CD4-positive, CD25-positive, alpha-beta regulatory T cell (primary cell): ENCODE data around the gene SIAH1. TPM values are rescaled to one million over a fixed set of nuclear protein-coding genes. Genes with fewer than 3 reads are reported as not detected.
"Not testable (repeated sequence)": the region's sequence is repeated elsewhere in the genome, so short reads cannot be mapped to it uniquely, and the experiment has no call there.

Experiments used
- ATAC-seq, 2 donors: fragments of 150-1000 bp; cut with Tn5 transposase; one replicate each; pipeline ENCODE4 v1.10.0; 2021; ENCODE audit warnings: low read depth in 2 of 2, moderate number of reproducible peaks in 2 of 2, moderate library complexity in 1 of 2
- DNase-seq, 3 donors: peaks; one replicate each; pipeline versions ENCODE4 v3.0.0 to v3.0.0-alpha.2; 2012 to 2022; ENCODE audit warnings: mixed read lengths in 1 of 3
- H3K27ac ChIP-seq: one replicate; pipeline ENCODE4 v1.7.0; 2013; ENCODE audit warnings: mild to moderate bottlenecking, low read length; ENCODE audit not compliant: insufficient read depth, poor library complexity, severe bottlenecking
- H3K27me3 ChIP-seq: one replicate; pipeline ENCODE4 v1.7.0; 2013; ENCODE audit warnings: low read length; ENCODE audit not compliant: control insufficient read depth, insufficient read depth
- H3K36me3 ChIP-seq: one replicate; pipeline ENCODE4 v1.7.0; 2013; ENCODE audit warnings: mild to moderate bottlenecking, low read length, moderate library complexity; ENCODE audit not compliant: control insufficient read depth, insufficient read depth
- H3K4me1 ChIP-seq: 2 replicates; pipeline ENCODE4 v1.7.0; 2013; ENCODE audit warnings: mild to moderate bottlenecking, low read length; ENCODE audit not compliant: insufficient read depth, control insufficient read depth, poor library complexity, severe bottlenecking
- H3K4me3 ChIP-seq: one replicate; pipeline ENCODE4 v1.7.0; 2013; ENCODE audit warnings: low read depth, mild to moderate bottlenecking, low read length, moderate library complexity
- H3K9me3 ChIP-seq, 2 experiments: 1 replicate in 1 of 2; 2 replicates in 1 of 2; pipeline ENCODE4 v1.7.0; 2013; ENCODE audit warnings: low read length in 2 of 2, mild to moderate bottlenecking in 1 of 2, moderate library complexity in 1 of 2; ENCODE audit not compliant: control insufficient read depth in 2 of 2
- H3K27ac Mint-ChIP-seq, 3 donors: one replicate each; pipeline ENCODE4 v1.8.0; 2020 to 2022; ENCODE audit warnings: mild to moderate bottlenecking in 3 of 3, mixed read lengths in 3 of 3, moderate library complexity in 2 of 3
- H3K27me3 Mint-ChIP-seq: one replicate; pipeline ENCODE4 v1.8.0; 2022; ENCODE audit warnings: mild to moderate bottlenecking, mixed read lengths
- H3K36me3 Mint-ChIP-seq: one replicate; pipeline ENCODE4 v1.8.0; 2020; ENCODE audit warnings: mixed read lengths
- H3K4me1 Mint-ChIP-seq, 4 donors: one replicate each; pipeline ENCODE4 v1.8.0; 2020 to 2022; ENCODE audit warnings: mixed read lengths in 4 of 4, mild to moderate bottlenecking in 1 of 4
- H3K4me3 Mint-ChIP-seq, 4 donors: one replicate each; pipeline ENCODE4 v1.8.0; 2020 to 2022; ENCODE audit warnings: mild to moderate bottlenecking in 4 of 4, mixed read lengths in 4 of 4, moderate library complexity in 3 of 4
- H3K9me3 Mint-ChIP-seq, 7 donors: one replicate each; pipeline ENCODE4 v1.8.0; 2020 to 2022; ENCODE audit warnings: mixed read lengths in 7 of 7, mild to moderate bottlenecking in 3 of 7, moderate library complexity in 2 of 7
- polyA plus RNA-seq, 4 donors: library from polyadenylated mRNA; unstranded; fragments of 300-500 nt; fragmentation: Illumina TruSeq; gene quantifications; one replicate each; pipeline ENCODE4 v1.2.3, GENCODE V29; 2021
- total RNA-seq: library from RNA; stranded (reverse); gene quantifications from one replicate; pipeline ENCODE4 v1.2.3, GENCODE V29; 2022

The SIAH1 gene
- total and polyA plus RNA-seq, 5 donors from 2014 or later: 6.6 to 34.0 (median 13.0) TPM

- Mint-ChIP-seq H3K9me3 (no peaks in the 10 kb centered on the region), H3K36me3 (no peaks in the 10 kb centered on the region), H3K27me3 (peaks cover 2% of the 10 kb centered on the region), H3K4me3 (peak overlapping the region in 2 of 4 donors; percentile 22 to 60), H3K27ac (peak overlapping the region in 2 of 3 donors; percentile 27 to 52), H3K4me1 (peaks cover 20 to 47% (median 36%) of the 10 kb centered on the region in 4 donors)
- no peaks in the 10 kb centered on the region for H3K9me3 ChIP-seq
- ATAC-seq (no peak), DNase-seq (no peak)
- no peak overlapping the region for H3K4me3 ChIP-seq
- H3K27me3 ChIP-seq: no peaks in the 10 kb centered on the region
- no peak overlapping the region for H3K27ac ChIP-seq
- H3K4me1 ChIP-seq: peaks cover 3% of the 10 kb centered on the region
- no peaks in the 10 kb centered on the region for H3K36me3 ChIP-seq
Observed at GRCh38 chr16:48378276-48378675, 6.9 kb downstream of the SIAH1 start.

DNA sequence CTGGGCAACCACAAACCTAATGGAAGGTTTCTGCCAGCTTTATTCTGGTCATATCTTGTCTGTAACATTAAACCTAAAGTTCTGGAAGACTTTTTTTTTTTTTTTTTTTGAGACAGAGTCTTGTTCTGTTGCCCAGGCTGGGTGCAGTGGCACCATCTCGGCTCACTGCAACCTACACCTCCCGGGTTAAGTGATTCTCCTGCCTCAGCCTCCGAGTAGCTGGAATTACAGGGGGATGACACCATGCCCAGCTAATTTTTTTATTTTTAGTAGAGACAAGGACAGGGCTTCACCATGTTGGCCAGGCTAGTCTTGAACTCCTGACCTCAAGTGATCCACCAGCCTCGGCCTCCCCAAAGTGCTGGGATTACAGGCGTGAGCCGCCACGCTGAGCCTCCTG lies 7.9 kb downstream of the SIAH1 start:
- not testable (repeated sequence) for H3K4me1 ChIP-seq, H3K9me3 ChIP-seq, H3K4me3 ChIP-seq, H3K4me3 Mint-ChIP-seq, H3K36me3 ChIP-seq, ATAC-seq, H3K27ac ChIP-seq, H3K27me3 ChIP-seq, H3K27ac Mint-ChIP-seq, DNase-seq, H3K36me3 Mint-ChIP-seq, H3K9me3 Mint-ChIP-seq, H3K27me3 Mint-ChIP-seq
- peaks cover 19 to 43% (median 34%) of the 10 kb centered on the region in 4 donors for H3K4me1 Mint-ChIP-seq

GRCh38 chr16:48374255-48374654 lies 11.0 kb downstream of the SIAH1 start:
- H3K9me3 ChIP-seq: no peaks in the 10 kb centered on the region
- Mint-ChIP-seq H3K27ac (no peak overlapping the region), H3K36me3 (no peaks in the 10 kb centered on the region), H3K9me3 (no peaks in the 10 kb centered on the region), H3K4me3 (no peak overlapping the region), H3K27me3 (no peaks in the 10 kb centered on the region), H3K4me1 (peaks cover 20 to 26% (median 23%) of the 10 kb centered on the region in 4 donors)
- no peak for ATAC-seq
- H3K4me1 ChIP-seq: no peaks in the 10 kb centered on the region
- H3K4me3 ChIP-seq: no peak overlapping the region
- no peak overlapping the region for H3K27ac ChIP-seq
- no peak for DNase-seq
- no peaks in the 10 kb centered on the region for H3K27me3 ChIP-seq
- H3K36me3 ChIP-seq: no peaks in the 10 kb centered on the region

GRCh38 chr16:48373258-48374029 lies 11.8 kb downstream of the SIAH1 start:
- DNase-seq (no peak), ATAC-seq (no peak)
- peaks cover 14 to 20% (median 15%) of the 10 kb centered on the region in 4 donors for H3K4me1 Mint-ChIP-seq
- no peak overlapping the region for H3K4me3 Mint-ChIP-seq
- no peaks in the 10 kb centered on the region for H3K27me3 ChIP-seq
- H3K27ac ChIP-seq: no peak overlapping the region
- no peak overlapping the region for H3K27ac Mint-ChIP-seq
- H3K36me3 ChIP-seq: no peaks in the 10 kb centered on the region
- H3K4me1 ChIP-seq: no peaks in the 10 kb centered on the region
- H3K4me3 ChIP-seq: no peak overlapping the region
- H3K9me3 Mint-ChIP-seq: no peaks in the 10 kb centered on the region
- H3K36me3 Mint-ChIP-seq: no peaks in the 10 kb centered on the region
- H3K27me3 Mint-ChIP-seq: no peaks in the 10 kb centered on the region
- no peaks in the 10 kb centered on the region for H3K9me3 ChIP-seq

GRCh38 chr16:48372744-48373143 lies 12.5 kb downstream of the SIAH1 start:
- no peak overlapping the region for H3K27ac Mint-ChIP-seq

GRCh38 chr16:48371393-48371780 lies 13.8 kb downstream of the SIAH1 start:
- Mint-ChIP-seq H3K4me1 (peaks cover 17 to 21% (median 17%) of the 10 kb centered on the region in 4 donors), H3K9me3 (no peaks in the 10 kb centered on the region), H3K27ac (no peak overlapping the region), H3K36me3 (no peaks in the 10 kb centered on the region), H3K4me3 (no peak overlapping the region), H3K27me3 (no peaks in the 10 kb centered on the region)
- H3K27ac ChIP-seq: no peak overlapping the region
- H3K9me3 ChIP-seq: no peaks in the 10 kb centered on the region
- H3K36me3 ChIP-seq: no peaks in the 10 kb centered on the region
- H3K4me3 ChIP-seq: no peak overlapping the region
- H3K27me3 ChIP-seq: no peaks in the 10 kb centered on the region
- ATAC-seq: no peak
- peaks cover 8% of the 10 kb centered on the region for H3K4me1 ChIP-seq
- DNase-seq: no peak

More at GRCh38 chr16:48372744-48373143, 12.5 kb downstream of the SIAH1 start:
- H3K9me3 Mint-ChIP-seq: no peaks in the 10 kb centered on the region
- no peak overlapping the region for H3K4me3 Mint-ChIP-seq
- Histone ChIP-seq H3K4me1 (no peaks in the 10 kb centered on the region), H3K4me3 (no peak overlapping the region), H3K36me3 (no peaks in the 10 kb centered on the region), H3K27me3 (no peaks in the 10 kb centered on the region), H3K9me3 (no peaks in the 10 kb centered on the region), H3K27ac (no peak overlapping the region)
- no peaks in the 10 kb centered on the region for H3K36me3 Mint-ChIP-seq
- H3K4me1 Mint-ChIP-seq: peaks cover 9 to 16% (median 12%) of the 10 kb centered on the region in 4 donors
- no peaks in the 10 kb centered on the region for H3K27me3 Mint-ChIP-seq
- ATAC-seq: no peak
- no peak for DNase-seq

- H3K36me3 Mint-ChIP-seq, H3K27ac Mint-ChIP-seq, H3K4me3 Mint-ChIP-seq, ATAC-seq, H3K27ac ChIP-seq, H3K4me3 ChIP-seq, H3K36me3 ChIP-seq, H3K9me3 Mint-ChIP-seq, H3K9me3 ChIP-seq, H3K27me3 Mint-ChIP-seq, DNase-seq, H3K27me3 ChIP-seq: not testable (repeated sequence)
- peaks cover 11% of the 10 kb centered on the region for H3K4me1 ChIP-seq
- peaks cover 20 to 24% (median 21%) of the 10 kb centered on the region in 4 donors for H3K4me1 Mint-ChIP-seq
Observed at GRCh38 chr16:48370668-48371392, 14.4 kb downstream of the SIAH1 start.
